Body of pancreas (tissue), 4 donors: ENCODE measurements around the gene IL37. TPM values are rescaled to one million over a fixed set of nuclear protein-coding genes. Genes with fewer than 3 reads are reported as not detected.

Experiments used
- ATAC-seq: fragments of 150-250 bp; one replicate; pipeline ENCODE4 v1.9.1; 2016
- DNase-seq, 4 donors: peaks; one replicate each; pipeline ENCODE4 v3.0.0-alpha.2; 2019
- H3K27ac ChIP-seq, 4 donors: fragments of 200-600 bp; sonication (generic); 1 replicate in 3 of 4; 2 replicates in 1 of 4; pipeline versions ENCODE4 v1.5.1 to v1.6.1; 2016 to 2019; ENCODE audit warnings: mild to moderate bottlenecking in 1 of 4, mixed read lengths in 1 of 4, moderate library complexity in 1 of 4
- H3K27me3 ChIP-seq, 2 donors: fragments of 200-600 bp; sonication (generic); one replicate each; pipeline ENCODE4 v1.6.0; 2016; ENCODE audit warnings: mild to moderate bottlenecking in 1 of 2
- H3K36me3 ChIP-seq, 2 donors: fragments of 200-600 bp; sonication (generic); replicated peaks in 1 of 2; 2 replicates each; pipeline ENCODE4 v1.5.1; 2016; ENCODE audit warnings: low read depth in 2 of 2; ENCODE audit not compliant: insufficient read depth in 1 of 2
- H3K4me1 ChIP-seq: fragments of 200-600 bp; sonication (generic); one replicate; pipeline ENCODE4 v1.6.0; 2016
- H3K4me3 ChIP-seq, 2 donors: fragments of 200-600 bp; sonication (generic); 1 replicate in 1 of 2; 2 replicates in 1 of 2; pipeline ENCODE4 v1.5.1; 2016 to 2019
- H3K9me3 ChIP-seq, 3 donors: fragments of 200-600 bp; sonication (generic); 1 replicate in 2 of 3; 2 replicates in 1 of 3; pipeline ENCODE4 v1.5.1; 2016
- CTCF ChIP-seq, 7 experiments: fragments of 450-650 bp in 4 of 7; fragments of 200-600 bp in 3 of 7; sonication (generic) in 3 of 7; IDR thresholded peaks; one replicate each; pipeline ENCODE4 v1.5.1; 2016 to 2019; ENCODE audit warnings: antibody characterized with exemption in 7 of 7
- POLR2A ChIP-seq, 3 donors: fragments of 450-650 bp; IDR thresholded peaks; one replicate each; pipeline ENCODE4 v1.6.1; 2016; ENCODE audit warnings: antibody characterized with exemption in 3 of 3, mild to moderate bottlenecking in 2 of 3
- WGBS, 2 donors: methylation state at CpG; one replicate each; pipeline ENCODE4 v1.1.5; 2017; 5-methylcytosine and 5-hydroxymethylcytosine counted together
- intact Hi-C: fragments of 100-400 bp; cut with DNase I; formaldehyde crosslinking; loops from one replicate; pipeline ENCODE4 v1.15.1; 2023
- total RNA-seq, 2 donors: library from RNA; depleted of rRNA; stranded (reverse); fragments of >200 nt; gene quantifications; one replicate each; pipeline ENCODE4 v1.1.0, GENCODE V29; 2016

The IL37 gene
- total RNA-seq, 2 donors from 2014 or later: not detected

DNA sequence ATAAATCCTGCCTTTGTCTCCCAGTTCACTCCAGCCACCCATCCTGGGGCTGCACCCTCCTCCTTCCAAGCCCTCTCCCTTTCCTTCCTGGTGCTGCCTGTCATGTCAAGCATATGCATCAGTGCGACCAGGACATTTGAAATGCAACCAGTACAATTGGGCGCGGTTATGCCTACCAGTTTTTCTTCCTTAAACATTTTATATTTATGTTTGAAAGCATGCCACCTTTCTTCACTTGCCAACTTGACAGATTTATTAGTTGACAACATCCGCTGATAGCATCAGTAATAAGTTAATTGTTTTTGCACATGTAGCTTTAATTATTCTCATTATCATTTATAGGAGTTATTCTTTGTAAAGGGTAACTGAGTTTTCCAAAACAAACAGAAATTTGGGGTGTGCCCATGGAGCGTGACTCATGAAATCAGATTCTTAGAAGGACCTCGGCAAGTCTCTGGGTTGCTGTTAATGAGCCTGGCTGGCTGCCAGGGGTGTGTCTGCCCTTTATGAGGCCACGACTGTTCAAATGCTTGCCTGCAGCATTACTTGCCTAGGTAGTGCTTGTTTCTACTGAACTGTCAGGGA lies 41.6 kb upstream of the IL37 start:
- Histone ChIP-seq H3K27ac (no peak overlapping the region), H3K9me3 (no peaks in the 10 kb centered on the region), H3K4me1 (no peaks in the 10 kb centered on the region), H3K27me3 (no peaks in the 10 kb centered on the region), H3K36me3 (no peaks in the 10 kb centered on the region), H3K4me3 (no peak overlapping the region)
- DNase-seq (peak; percentile 39 to 76 (median 60)), ATAC-seq (peak; percentile 50)
- WGBS, 2 donors: 31 to 40% methylated on average over 7 of the region's 7 CpGs
- intact Hi-C loops: no loop called here
- TF ChIP-seq POLR2A (IDR thresholded peaks at IDR 0.05) (no peak), CTCF (IDR thresholded peaks at IDR 0.05) (no peak)

GRCh38 chr2:112870841-112871835 lies 39.8 kb upstream of the IL37 start:
- ATAC-seq (no peak), DNase-seq (no peak)
- WGBS, 2 donors: 54 to 64% methylated on average over 9 of the region's 9 CpGs
- H3K9me3 ChIP-seq: no peaks in the 10 kb centered on the region
- no peak overlapping the region for H3K4me3 ChIP-seq
- H3K4me1 ChIP-seq: no peaks in the 10 kb centered on the region
- H3K36me3 ChIP-seq: no peaks in the 10 kb centered on the region
- no peak overlapping the region for H3K27ac ChIP-seq
- TF ChIP-seq CTCF (IDR thresholded peaks at IDR 0.05) (no peak), POLR2A (IDR thresholded peaks at IDR 0.05) (no peak)
- intact Hi-C loops: no loop called here
- no peaks in the 10 kb centered on the region for H3K27me3 ChIP-seq

DNA sequence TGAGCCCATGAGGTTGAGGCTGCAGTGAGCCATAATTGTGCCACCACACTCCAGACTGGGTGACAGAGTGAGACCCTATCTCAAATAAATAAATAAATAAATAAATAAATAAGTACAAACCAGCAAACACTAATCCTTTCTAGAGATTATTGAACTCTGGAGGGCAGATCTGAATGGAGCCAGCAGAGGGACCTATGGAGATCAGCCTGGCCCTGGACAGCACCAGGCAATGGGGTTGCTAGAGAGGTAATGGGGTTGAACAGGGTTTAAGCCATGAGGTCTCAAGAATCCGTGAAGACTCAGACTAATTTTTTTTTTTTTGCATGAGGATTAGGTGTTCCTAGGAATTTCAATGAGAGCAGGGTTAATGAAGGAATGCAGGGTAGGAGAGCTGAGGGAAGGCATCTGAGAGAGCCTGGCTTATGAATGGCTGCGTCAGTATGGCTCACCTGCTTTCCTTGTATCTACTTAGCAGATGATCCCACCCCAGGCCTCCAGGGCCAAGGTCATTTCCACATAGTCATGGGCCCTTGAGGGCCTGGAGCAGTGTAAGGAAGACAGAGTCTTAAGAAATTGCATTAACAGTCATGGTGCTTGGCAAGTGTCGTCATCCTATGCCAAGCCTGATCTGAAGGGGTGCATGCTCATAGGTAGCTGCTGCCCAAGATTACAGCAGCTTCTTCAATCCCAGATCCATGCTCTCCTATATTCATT lies 34.6 kb upstream of the IL37 start:
- no peak for TF ChIP-seq POLR2A (IDR thresholded peaks at IDR 0.05)
- TF ChIP-seq CTCF (IDR thresholded peaks at IDR 0.05): no peak
- H3K4me3 ChIP-seq: no peak overlapping the region
- H3K27ac ChIP-seq: no peak overlapping the region
- no peaks in the 10 kb centered on the region for H3K27me3 ChIP-seq
- H3K9me3 ChIP-seq: no peaks in the 10 kb centered on the region
- DNase-seq (no peak), ATAC-seq (no peak)
- intact Hi-C loops: no loop called here
- H3K4me1 ChIP-seq: no peaks in the 10 kb centered on the region
- H3K36me3 ChIP-seq: no peaks in the 10 kb centered on the region
- WGBS, 2 donors: 84 to 87% methylated on average over 2 to 3 of the region's 3 CpGs

DNA sequence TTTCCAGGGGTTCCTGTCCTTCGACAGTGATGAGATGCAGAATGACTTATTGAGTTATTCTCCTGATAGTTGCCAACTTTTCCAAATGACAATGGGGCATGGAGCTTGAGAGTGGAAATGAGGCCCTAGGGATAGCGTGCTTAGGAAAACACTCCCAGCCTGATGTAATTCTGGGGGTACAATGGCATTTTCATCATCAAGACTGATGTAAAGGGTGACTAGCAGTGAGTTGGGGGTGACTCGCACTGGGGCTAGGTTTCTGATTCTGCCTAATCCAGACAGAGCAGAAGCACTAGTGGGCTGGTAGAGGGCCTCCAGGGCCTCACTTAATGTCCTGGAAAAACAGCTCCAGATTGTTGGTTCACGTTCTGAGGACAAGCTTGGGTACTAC lies 34.0 kb upstream of the IL37 start:
- WGBS, 2 donors: 73 to 78% methylated on average over 4 of the region's 4 CpGs
- Histone ChIP-seq H3K36me3 (no peaks in the 10 kb centered on the region), H3K27ac (no peak overlapping the region), H3K9me3 (no peaks in the 10 kb centered on the region), H3K4me3 (no peak overlapping the region), H3K4me1 (no peaks in the 10 kb centered on the region), H3K27me3 (no peaks in the 10 kb centered on the region)
- DNase-seq (no peak), ATAC-seq (no peak)
- intact Hi-C loops: no loop called here
- TF ChIP-seq POLR2A (IDR thresholded peaks at IDR 0.05) (no peak), CTCF (IDR thresholded peaks at IDR 0.05) (no peak)
